DMS53 (cell line): ENCODE results near the gene NANS.

Source experiments
- DNase-seq: peaks from one replicate; lab custom pipeline; 2025; lab: John Stamatoyannopoulos, UW

NANS gene

DNA sequence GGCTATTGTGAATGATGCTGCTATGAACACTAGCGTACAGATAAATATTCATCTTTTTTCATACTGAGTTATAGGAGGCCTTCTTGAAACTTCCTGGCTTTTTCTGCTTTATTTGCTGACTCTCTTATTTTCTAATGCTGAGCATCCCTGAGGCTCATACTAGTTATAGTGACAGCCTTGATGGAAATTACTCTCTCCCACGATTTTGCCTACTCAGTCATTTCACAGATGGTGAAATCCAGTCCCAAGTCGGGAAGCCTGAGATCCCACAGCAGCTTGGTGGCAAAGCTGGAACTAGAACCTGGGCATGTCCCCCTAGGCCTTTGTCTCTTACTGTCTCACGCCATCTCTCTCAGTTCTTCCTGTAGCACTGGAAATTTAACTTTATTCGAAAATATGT, 22.4 kb downstream of the NANS start:
- DNase-seq, result no peak

DNA sequence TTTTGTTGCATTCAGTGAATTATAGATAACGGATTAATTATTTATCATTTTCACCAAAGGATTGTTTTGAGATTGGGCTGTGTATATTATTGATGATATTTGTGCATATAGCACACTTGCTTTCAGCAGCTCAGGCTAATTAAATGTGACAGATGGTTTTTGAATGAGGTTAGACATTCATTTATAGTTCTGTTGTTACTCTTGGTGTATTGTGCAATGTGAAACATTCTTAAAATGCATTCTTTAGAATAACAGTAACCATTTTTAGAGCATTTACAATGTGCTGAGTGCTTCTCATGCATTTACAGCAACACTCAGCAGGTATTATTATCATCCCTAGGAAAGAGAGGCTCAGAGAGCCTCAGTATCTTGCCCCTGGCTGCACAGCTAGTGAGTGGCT, 23.8 kb downstream of the NANS start:
- no peak for DNase-seq

DNA sequence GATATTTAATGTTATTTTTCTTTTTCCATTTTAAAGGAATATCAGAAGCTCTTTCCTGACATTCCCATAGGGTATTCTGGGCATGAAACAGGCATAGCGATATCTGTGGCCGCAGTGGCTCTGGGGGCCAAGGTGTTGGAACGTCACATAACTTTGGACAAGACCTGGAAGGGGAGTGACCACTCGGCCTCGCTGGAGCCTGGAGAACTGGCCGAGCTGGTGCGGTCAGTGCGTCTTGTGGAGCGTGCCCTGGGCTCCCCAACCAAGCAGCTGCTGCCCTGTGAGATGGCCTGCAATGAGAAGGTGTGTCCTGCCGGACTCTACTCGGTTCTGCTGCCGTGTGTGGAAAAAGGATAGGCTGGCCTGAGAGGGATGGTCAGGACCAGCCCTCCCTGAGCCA, 24.2 kb downstream of the NANS start:
- DNase-seq, result no peak

DNA sequence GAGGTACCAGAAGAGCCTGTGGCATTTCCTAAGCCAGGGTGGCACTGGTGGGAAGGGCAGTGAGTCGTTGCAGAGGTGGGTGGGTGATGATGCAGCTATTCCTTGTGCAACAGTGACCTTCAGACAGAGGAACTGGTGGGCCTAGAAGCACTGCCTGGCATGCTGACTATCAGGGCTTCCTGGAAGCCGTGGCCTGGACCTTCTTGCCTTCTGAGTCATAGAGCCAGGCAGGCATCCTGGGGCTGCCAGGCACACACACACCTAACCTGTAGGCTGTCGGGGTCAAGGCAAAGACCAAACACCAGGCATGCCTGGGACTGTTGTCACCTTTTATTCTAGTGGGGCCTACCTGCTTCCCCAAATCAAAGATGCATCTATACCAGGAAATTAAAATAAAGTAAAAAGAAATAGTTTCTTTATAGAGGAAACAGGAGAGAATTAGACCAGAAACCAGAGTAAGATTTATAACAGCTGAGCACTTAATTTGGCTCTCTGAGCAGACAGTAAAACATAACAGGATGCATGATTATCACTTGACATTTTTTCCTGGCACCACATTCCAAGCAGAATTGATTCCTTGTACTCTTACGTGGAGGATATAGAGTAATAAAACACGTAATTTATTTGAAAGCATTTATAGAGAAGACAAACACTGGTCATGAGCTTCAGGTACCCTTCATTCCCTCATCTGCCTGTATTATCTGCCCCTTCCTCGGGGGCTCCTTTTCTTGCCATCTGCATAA, 25.1 kb downstream of the NANS start:
- DNase-seq, result no peak

DNA sequence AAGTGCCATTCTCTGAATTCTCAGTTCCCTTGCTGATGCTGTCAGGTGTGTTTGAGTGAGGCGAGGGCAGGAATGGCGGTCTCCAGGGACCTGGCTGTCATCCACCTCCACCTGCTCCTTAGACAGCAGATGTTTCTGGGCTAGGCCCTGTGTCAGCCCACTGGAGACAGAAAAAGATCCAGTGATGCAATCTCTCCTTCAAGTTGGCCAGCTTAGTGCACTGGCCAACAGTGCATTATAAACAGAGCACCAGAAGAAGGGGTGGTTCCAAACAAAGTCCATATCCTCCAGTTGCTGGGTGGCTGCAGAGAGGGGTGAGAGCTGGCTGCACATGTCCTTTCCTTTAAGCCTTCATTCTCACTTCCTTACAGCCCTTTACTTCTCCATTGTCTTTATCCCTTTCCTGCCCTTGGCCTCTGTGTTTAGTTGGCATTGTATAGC, 26.5 kb downstream of the NANS start:
- no peak for DNase-seq

DNA sequence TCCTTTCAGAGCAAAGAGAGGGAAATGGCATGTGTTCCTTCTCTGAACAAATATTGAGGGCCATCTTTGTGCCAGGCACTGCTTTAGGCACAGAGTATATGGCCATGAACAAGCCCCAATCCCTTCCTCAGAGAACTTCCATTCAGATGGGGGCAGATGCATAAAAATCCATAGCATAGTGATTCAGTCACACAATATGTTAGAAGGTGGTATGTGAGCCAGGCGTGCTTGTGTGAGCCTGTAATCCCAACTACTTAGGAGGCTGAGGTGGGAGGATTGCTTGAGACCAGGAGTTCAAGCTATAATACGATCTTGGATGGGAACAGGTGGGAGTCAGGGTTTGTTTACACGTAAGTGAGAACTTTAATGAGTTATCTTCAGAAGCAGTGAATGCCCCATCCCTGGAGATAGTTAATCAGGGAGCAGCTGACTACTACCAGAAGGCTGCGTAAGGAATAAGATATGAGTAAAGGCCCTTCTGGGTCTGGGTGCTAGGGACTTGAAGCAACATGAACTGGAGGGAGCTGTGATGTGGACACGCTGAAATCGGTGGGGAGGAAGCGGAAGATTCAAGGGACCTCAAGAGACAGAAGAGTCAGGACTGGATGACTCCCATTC, 27.1 kb downstream of the NANS start:
- no peak for DNase-seq

DNA sequence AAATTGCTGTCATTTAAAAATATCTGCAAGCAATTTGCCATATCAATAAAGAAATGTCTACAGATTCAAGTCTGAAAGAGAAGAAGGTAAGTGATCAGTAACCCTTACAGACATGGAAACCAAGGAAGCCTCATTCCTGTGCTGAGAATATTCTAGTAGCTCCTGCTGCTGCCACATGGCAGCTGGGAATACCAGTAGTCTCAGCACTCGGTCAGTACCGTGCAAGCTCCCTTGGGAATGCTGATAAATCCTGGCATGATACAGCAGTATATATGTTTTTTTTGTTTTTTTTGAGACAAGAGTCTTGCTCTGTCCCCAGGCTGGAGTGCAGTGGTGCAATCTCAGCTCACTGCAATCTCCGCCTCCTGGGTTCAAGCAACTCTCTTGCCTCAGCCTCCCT, 27.9 kb downstream of the NANS start:
- DNase-seq, result no peak

DNA sequence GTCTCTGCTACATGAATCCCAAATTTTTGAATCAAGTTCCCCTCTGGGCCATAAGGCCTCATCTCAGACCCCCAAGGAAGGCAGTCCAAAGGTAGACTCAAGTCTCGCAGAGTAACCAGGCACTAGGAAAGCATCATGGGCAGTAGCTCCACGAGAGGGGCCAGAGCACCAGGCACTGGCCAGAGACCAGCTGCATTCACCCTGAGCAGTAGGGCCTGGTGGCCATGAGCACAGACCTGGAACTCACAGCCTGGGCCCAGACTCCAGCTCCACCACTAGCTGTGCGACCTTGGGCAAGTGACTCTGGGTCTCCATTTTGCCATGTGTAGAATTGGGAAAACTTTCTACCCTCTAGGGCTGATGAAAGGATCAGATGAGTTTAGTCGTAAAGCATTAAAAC, 28.5 kb downstream of the NANS start:
- no peak for DNase-seq

DNA sequence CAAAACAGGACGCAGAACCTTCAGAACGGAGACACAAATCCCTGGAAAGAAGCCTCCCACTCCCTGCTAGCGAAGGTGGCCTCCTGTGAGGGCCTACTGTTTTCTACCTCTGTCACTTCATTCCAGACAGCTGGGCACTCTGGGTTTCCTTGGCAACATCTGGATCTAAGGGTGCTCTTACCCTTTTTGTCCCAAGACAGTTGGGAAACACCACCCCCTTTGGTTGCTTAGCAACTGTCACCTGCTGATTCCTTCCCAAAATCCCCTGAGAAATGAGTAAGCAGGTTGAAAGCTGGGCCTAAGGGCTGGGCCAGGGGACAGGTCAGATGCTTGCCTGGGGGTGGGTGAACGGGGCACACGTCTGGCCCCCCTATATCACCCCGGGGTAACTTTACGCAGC, 29.4 kb downstream of the NANS start:
- DNase-seq, result peak; percentile 11

DNA sequence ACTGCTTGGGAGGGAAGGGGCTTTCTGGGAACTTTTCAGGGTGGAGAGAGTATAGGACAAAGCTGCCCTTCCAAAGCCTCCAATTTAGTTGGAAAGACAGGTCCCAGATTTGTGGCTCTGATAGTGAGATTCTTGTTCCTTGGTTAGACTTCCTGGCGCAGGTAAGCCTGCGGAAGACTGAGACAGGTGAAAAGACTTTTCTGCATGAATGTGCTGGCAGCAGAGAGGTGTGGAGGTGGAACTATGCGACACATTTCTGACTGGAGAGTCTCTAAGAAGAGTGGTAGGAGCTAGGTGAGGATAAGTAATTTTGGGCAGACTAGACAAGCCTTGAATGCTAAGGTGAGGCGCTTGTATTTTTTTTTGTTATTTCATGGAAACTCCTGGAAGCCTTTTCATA, 29.9 kb downstream of the NANS start:
- DNase-seq, result no peak

DNA sequence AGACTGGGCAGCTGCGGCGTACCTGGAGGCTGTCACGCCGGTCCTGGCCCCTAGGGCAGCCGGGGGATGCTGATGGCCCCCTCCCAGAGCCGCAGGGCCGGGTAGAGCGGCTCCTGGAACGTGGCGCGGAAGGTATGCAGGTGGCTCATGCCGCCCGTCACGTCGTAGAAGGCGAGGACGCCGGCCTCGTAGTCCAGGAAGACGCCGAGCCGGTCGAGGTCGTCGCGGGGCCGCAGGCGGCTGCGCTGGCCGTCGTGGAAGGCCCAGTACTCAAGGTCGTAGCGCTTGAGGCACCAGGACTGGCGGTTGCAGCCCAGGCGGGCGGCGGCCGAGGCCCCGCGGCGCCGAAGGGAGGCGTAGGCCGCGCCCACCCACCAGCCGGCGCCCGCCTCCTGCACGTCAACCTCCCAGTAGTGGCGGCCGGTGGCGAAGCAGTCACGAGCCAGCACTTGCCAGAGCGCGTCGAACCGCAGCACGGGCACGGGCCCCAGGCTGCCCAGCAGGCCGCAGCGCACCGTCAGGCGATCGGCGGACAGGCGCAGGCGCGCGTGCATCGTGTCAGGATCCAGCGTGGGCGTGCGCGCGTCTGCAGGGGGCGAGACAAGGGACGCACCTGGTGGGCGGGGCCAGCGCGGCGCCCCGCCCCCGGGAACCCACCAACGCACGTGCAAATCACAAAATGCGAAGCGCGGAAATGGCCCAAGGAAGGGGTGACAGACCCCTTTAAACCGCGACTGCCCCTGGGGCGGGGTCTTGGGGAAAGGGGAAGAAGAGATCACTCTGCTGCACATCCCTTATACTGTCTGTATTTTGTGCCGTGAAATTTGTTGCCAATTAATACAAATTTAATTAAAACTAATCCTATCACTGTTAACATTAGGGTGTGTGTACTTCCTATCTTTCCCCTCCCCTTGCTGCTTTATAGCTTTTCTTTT, 31.2 kb downstream of the NANS start:
- no peak for DNase-seq

DNA sequence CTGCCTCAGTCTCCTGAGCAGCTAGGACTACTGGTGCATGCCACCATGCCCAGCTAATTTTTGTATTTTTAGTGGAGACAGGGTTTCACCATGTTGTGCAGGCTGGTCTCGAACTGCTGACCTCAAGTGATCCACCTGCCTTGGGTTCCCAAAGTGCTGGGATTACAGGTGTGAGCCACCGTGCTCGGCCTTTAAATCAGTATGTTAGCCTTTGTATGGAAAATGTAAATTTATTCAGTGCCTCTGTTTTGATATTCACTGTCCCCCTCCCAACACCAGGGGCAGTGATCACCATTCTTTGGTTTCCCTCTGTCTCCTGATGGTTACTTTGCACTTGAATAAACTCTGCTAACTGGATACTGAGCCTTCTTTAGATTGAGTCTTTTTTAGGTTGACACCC, 34.1 kb downstream of the NANS start:
- DNase-seq, result peak; percentile 14

DNA sequence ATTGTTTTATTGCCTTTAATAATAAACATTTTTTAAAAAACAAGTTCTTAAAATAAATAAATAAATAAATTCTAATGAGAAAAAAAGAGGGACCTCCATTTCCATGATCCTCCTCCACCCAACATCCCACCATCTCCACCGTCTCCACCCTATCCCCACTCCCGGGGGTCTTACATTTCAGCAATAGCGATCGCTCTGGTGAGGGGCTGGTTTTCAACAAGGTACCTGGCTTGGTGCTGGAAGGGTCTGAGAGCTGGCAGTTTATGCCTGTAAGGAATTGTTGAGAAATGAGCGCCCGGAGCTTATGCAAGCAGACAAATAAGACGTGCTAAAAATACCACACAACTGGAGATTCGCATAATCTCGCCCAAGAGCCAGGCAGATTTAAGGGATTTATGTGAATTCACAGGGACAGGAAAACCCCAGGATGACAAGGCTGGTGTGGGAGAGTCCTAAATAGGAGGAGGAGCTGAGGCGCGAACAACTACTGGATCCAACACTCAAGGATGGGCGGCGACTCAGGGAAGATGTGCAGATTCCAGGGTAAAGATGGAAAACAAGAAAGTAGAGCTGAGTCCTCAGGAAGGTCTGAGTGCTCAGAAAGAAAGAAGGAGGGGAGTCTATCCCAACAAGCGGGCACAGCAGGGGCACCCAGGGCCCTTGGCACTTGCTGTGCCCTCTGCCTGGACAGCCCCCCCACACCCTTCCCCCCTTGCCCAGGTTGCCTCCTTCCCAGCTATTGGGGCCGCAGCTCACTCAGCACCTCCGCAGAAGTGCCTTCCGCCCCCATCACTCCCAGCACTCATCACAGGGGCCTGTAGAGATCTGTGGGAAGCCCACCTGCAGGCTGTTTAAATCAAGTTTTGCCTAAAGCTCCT, 35.4 kb downstream of the NANS start:
- DNase-seq, result peak; percentile 21

DNA sequence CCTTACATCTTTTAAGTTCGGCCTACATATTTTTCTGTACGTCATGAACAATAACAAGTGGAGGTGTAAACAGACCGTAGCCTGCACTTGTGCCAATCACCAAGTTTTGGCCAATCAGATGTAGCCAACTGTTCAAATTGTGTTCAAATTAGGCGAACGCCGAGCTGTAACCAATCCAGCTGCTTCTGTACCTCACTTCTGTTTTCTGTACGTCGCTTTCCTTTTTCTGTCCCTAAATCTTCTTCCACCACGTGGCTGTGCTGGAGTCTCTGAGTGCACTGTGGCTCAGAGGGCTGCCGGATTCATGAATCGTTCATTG, 36.0 kb downstream of the NANS start:
- peak; percentile 21 for DNase-seq

DNA sequence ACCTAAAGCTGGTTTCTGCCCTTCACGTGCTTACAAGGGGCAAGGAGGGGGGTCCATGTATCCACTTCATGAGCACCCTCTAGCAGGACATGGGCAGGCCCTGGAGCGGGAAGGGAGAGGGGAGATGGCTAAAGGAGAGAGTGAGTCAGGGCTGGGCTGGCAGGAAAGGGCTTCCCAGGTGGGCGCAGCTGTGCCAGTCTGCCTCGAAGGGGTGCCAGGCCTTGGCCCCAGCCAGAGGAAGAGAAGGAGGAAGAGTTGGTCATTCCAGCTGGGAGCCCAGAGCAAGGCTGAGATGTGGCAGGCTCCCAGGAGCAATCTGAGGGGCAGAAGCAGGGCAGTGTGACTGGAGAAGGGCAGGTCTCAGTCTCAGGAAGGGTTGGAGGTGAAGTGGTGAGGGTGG, 37.8 kb downstream of the NANS start:
- DNase-seq, result no peak

DNA sequence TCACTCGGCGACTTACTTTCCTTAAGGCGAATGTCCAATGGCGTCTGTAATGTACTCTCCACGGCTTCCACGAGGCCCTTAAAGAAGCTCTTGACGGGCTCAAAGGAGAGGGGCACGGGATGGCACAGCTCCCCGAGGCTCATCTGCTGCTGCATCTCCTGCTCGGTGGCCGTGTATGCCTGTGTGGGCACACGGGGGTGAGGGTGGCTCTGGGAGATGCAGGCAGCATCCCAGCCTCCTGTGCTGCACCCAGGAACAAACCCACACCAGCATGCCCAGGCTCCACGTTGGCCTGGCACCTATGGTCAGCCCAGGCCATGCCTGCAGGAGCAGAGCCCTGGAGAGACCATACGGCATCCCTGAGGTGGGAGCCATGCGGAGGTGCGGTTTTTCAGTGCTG, 38.3 kb downstream of the NANS start:
- DNase-seq, result no peak

DNA sequence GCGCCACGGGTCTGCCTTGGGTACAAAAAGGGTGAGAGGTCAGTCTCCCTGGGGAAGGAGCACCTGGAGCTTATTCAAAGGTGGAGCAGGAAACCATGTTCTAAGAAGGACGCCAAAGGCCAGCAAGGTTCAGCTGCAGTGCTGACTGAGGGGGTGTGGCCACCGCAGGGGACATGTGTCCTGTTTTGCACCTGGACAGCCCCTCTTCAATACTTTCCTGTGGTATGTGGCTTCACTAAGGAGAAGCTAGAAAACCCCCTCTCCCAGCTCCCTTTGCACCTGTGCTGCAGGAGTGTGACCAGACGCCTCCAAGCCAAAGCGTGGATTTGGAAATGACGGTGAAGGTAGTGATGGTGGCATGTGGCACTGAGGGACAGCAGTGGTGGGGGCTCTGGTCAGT, 38.9 kb downstream of the NANS start:
- DNase-seq, result no peak

DNA sequence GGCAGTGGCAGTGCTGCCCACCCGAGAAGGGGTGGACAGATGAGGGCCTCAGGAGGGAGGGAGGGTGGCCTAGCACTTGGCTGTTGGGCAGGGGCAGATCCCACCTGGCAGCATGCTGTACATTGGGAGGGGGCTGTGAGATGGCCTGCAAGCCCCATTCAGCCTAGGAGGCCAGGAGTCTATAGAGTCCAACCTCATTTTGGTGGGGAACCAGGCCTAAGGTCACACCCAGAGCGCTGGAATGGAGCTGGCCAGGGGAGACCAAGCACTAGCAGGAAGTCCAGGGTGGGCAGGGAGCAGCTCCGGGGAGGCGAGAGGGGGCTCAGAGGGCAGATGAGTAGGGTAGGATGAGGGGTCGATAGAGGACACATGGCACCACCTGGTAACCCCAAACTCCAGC, 39.6 kb downstream of the NANS start:
- DNase-seq, result no peak

DNA sequence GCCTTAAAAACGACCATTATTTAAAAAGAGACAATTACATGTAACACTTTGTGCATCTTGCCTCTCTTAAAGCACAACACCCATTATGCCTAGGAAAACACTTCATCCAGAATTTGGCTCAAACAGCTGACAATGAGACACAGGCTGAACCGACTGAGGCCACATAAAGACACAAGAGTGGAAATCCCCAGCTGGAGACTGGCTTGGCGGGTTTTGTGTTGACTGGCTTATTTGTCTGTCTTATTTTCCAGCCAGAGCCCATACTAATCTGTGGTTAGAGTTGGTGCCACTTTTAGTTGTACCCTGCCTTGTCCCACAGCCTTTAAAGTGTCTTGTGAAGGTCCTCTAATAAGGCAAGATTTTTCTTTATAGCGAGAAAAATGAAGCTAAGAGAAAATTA, 41.3 kb downstream of the NANS start:
- DNase-seq, result peak; percentile 81

DNA sequence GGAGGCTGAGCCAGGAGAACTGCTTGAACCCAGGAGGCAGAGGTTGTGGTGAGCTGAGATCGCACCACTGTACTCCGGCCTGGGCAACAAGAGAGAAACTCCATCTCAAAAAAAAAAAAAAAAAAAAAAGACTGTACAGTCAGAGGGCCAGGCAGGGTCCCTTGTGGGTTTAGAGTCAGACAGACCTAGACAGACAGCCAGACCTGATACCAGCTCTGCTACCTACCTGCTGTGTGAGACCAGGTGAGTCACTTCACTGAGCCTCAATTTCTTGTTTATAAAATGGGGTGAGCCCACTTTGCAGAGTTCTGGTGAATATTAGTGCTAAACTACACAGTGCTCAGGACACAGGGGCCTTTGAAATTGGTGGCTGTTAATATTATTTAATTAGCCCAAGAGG, 42.8 kb downstream of the NANS start:
- peak; percentile 60 for DNase-seq

DNA sequence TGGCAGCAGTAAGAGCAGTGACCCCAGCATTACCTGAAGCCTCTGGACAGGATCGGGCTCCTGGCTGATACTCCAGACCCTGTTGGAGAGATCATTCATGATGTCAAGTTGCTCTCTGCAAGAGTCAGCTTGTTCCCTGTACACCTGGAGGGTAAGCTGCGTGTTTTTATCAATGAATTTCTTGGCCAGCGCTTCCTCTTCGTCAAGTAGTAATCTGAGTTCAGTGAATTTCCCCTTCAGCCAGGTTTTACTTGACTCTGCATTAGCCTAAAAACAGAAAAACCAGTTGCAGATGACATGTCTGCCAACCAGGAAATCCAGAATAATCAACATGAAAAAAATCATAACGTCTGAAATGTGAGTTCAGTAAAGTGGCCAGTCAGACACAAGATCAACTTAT, 43.4 kb downstream of the NANS start:
- DNase-seq, result peak; percentile 76

DNA sequence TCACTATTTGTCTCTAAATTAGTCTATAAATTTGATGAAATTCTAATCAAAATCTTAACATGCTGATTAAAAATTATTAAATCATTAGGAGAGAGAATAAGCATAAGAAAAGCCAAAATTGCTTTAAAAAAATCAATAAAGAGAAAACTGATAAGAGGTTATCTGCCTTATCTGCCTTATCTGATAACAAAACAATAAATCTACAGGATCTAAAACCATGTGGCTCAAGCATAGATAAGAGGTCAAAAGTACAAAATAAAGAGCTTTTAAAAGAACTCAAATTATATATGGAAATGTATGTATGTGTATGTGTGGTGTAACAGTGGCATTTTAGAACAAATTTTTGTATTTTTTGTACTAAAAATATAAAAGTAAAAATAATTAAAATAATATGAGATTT, 43.9 kb downstream of the NANS start:
- DNase-seq, result no peak
